Thyroid gland (tissue), 4 donors: ENCODE measurements around the gene KIF5C.

Source experiments
- POLR2A ChIP-seq, 2 donors: fragments of 450-650 bp; IDR thresholded peaks; one replicate each; pipeline ENCODE4 v1.6.1; 2017; ENCODE audit warnings: antibody characterized with exemption in 2 of 2, mild to moderate bottlenecking in 2 of 2, moderate library complexity in 1 of 2
- TF ChIP-seq, protein P1 (sequence below), 6 experiments: fragments of 200-600 bp in 3 of 6; fragments of 450-650 bp in 3 of 6; sonication (generic) in 3 of 6; IDR thresholded peaks; one replicate each; pipeline ENCODE4 v1.5.1; 2016 to 2019; ENCODE audit warnings: antibody characterized with exemption in 6 of 6, mild to moderate bottlenecking in 2 of 6, inconsistent platforms in 1 of 6, moderate library complexity in 1 of 6

DNA sequence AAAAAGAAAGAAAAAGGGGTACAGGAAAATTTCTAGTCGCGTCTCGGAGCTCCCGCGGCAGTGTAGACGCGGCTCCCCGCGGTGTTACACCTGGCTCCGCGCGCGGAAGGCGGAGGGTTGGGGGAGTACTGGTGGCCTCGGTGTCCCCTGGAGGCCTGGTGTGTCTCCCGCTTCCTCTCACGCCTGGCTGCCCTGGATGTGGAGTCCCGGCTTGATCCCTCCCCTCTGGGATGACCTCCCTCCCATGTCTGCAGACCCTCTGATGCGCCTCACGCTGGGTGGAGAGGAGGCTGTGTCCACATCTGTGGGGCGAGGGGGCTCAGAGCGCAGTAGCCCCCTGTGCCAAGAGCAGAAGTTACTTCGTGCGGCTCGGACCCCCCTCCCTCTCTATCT lies 1.2 kb downstream of the KIF5C start:
- no peak for TF ChIP-seq POLR2A (IDR thresholded peaks at IDR 0.05)
- TF ChIP-seq, protein P1, sequence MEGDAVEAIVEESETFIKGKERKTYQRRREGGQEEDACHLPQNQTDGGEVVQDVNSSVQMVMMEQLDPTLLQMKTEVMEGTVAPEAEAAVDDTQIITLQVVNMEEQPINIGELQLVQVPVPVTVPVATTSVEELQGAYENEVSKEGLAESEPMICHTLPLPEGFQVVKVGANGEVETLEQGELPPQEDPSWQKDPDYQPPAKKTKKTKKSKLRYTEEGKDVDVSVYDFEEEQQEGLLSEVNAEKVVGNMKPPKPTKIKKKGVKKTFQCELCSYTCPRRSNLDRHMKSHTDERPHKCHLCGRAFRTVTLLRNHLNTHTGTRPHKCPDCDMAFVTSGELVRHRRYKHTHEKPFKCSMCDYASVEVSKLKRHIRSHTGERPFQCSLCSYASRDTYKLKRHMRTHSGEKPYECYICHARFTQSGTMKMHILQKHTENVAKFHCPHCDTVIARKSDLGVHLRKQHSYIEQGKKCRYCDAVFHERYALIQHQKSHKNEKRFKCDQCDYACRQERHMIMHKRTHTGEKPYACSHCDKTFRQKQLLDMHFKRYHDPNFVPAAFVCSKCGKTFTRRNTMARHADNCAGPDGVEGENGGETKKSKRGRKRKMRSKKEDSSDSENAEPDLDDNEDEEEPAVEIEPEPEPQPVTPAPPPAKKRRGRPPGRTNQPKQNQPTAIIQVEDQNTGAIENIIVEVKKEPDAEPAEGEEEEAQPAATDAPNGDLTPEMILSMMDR (IDR thresholded peaks at IDR 0.05): no peak
